CD4-positive, alpha-beta T cell treated with Interleukin-15 for 4 hours (primary cell): ENCODE data around the gene ITPRID2.

ENCODE experiments used
- DNase-seq: peaks from one replicate; pipeline ENCODE4 v3.0.0-alpha.2; 2020; ENCODE audit warnings: low spot score

The ITPRID2 gene

GRCh38 chr2:181891258-181891965 lies at the start of gene ITPRID2:
TSS of gene ITPRID2 (plus strand) at chr2:181891730. CDS start at chr2:181892067, 337 bp downstream.
- DNase-seq: peak; percentile 54

GRCh38 chr2:181844551-181845290 lies 46.8 kb upstream of the ITPRID2 start:
- DNase-seq: no peak

- DNase-seq: no peak
These were observed 44.9 kb upstream of the ITPRID2 start for GRCh38 chr2:181846399-181847197.

DNA sequence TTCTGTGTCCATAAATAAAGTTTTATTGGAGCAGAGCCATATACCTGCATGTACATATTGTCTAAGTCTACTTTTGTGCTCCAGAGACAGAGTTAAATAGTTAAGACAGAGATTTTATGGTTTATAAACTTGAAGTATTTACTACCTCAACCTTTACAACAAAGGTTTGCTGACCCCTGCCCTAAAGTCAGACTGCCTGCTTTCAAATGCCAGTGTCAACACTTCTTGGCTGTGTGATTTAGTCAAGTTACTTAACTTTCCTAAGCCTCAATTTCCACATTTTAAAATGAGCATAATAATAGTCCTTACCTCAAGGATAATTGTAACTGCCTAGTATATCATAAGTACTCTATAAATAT lies 44.4 kb upstream of the ITPRID2 start:
- no peak for DNase-seq

- no peak for DNase-seq
These were observed 43.8 kb upstream of the ITPRID2 start for GRCh38 chr2:181847702-181848101.

DNA sequence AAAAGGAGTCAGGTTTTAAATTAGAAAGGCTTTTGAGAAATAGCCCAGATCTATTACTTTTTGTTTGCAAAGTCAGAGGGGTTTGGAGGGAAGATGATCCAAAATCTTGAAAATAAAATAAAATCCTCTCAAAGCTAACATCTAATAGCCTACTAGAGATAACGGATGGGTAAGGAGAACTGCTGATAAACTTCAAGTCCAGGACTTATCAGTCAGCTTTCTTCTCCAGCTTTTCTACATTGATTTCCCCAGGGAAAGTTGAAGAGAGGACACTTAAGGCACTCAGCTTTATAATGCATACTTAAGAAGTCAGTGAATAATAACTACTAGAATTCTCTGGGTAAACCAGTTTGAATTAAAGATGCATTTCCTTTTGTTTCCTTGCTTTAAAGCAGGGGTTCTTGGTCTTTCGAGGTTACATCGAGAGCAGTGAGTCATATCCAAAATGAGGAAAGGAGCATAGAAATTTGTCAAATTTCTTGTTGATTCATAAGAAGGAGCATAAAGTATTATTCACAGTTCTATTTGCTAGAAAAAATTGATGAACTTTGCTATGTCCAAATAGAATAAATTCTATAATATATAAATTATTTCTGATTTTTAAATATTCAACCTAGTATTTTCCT lies 43.2 kb upstream of the ITPRID2 start:
- DNase-seq: no peak

DNA sequence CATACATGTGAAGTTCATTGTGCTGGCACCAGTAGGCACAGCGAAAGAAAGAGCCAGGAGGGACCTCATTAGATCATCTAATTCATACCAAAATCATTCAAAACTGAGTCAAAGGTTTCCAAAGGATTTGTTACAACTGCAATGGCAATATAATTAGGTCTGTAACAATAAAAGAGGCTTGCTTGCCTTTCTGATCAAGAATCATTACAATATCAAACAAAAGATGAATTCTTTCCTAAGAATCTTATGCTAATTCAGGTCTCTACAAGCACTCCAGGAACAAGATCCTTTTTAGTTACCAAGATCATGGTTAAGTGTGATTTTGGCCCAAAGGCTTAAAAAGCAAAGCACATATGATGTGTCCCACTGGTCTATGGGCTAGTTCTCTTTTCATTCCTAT lies 41.9 kb upstream of the ITPRID2 start:
- no peak for DNase-seq

- no peak for DNase-seq
These were observed 40.5 kb upstream of the ITPRID2 start for GRCh38 chr2:181850936-181851560.

DNA sequence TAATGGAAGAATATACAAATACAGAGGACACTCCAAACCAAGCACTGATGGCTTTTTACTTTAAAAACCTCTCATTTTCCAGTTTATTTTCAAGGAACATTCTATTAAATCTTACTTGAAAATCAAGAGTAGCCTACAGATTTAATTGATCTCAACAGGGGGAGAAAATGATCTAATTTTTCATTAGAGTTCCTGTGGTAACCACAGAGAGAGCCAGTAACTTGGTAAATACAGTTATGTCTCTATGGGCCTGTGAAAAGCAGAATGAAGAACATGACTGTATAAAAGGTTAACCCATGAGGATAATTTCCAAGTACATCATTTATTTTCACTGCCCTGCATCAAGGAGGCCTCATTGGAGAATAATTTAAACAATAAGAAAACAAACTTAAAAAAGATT lies 39.8 kb upstream of the ITPRID2 start:
- no peak for DNase-seq

- DNase-seq: no peak
These were observed 37.8 kb upstream of the ITPRID2 start for GRCh38 chr2:181853696-181854095.

DNA sequence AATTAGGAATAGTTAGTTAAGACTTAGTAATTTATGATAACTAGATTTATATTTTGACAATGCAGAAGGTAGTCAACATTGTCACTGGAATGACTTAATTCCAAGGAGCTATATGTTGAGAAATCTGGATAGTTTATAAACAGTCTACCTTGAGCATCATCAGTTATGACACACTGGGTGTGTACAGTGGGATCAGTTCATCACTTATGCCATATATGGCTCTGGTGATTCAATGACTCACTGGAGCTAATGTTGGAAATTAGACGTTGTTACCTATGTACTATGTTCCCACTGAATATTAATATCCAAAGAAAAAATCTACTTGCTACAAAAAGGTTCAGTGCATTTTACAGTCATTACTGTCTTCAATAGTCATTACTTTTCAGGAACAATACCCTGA lies 34.0 kb upstream of the ITPRID2 start:
- DNase-seq: no peak

GRCh38 chr2:181858600-181858999 lies 32.9 kb upstream of the ITPRID2 start:
- no peak for DNase-seq

GRCh38 chr2:181859123-181859522 lies 32.4 kb upstream of the ITPRID2 start:
- DNase-seq: no peak

- no peak for DNase-seq
These were observed 31.7 kb upstream of the ITPRID2 start for GRCh38 chr2:181859803-181860202.

DNA sequence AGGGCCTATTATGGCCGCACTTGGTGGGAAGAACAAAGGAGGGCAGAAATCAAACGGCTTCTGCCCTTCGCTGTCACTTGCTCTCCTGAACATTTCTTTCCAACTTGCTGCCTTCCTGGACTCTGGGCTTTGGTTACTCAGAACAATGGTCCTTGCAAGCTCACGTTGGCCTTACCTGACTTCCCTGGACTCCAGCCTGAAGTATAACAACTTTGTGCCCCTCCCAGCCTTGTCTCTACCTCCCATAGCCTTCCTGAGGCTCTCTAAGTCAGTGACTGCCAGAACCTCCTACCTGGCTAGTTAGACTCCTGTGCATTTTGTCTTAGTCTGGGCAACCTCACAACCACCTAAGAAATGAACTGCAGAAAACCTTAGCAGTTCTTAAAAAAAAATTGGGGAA lies 30.2 kb upstream of the ITPRID2 start:
- DNase-seq: no peak

GRCh38 chr2:181862583-181863281 lies 28.8 kb upstream of the ITPRID2 start:
- no peak for DNase-seq

DNA sequence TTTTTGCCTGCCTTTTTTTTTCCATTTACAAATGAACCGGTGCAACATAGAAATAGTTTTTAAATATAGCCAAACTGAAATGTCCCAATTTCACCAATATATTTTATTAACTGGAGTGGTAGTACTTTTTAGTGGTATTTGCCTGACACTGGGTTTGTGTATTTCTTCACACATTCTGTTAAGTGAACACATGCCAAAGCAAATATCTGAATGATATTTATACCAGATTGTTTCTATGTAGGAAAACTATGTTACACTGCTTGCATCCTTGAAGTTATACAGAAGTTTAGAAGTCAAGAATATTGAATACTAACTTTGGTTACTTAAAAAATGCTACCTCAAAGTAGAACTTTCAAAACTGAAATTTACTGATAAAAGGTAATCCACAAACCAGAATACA lies 19.4 kb upstream of the ITPRID2 start:
- DNase-seq: no peak

DNA sequence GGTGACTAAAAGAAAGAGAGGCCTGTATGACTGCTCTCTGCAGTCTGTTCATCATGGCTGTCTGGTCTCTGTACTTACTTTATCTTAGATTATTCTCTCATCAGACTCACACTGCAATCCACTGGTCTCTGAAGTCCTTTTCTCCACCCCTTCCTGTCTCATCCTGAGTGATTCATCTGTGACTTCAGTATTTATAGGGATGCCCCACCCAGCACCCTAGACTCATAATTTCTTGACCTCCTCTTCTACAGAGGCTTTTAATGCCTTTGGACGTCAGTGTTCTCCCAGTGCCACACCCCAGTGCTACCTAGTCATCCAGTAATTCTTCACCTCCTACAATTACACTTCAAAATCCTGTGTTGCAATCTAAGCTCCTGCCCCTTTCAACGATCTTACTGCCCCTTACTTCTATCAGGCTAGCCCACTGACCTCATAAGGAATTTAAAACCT lies 14.9 kb upstream of the ITPRID2 start:
- no peak for DNase-seq

DNA sequence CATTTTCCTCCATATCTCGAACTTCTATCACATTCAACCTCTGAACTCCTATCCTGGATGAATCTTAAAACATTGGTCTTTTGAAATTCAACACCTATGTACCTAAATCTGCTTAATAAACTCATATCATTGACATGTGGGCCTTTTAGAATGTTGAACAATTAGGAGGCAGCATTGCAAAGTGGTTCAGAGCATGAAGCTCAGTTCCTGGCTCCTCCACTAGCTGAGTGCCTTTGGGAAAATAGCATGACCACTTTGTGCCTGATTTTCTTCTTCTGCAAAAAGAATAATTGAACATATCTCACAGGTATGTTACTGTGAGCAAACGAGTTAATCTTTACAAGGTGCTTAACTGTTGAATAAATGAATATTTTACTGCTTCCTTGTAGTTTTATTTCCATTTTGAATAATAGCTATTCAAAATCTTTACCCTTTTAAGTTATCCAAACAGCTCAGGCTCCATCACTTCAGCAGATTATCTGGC lies 14.3 kb upstream of the ITPRID2 start:
- DNase-seq: no peak

- DNase-seq: no peak
These were observed 13.1 kb upstream of the ITPRID2 start for GRCh38 chr2:181878448-181878847.

GRCh38 chr2:181879295-181879694 lies 12.2 kb upstream of the ITPRID2 start:
- no peak for DNase-seq
